Astrocyte (in vitro differentiated cells and primary cell): Measurements from ENCODE around the gene CYP27A1. TPM values are rescaled to one million over a fixed set of nuclear protein-coding genes. Genes with fewer than 3 reads are reported as not detected.

Source experiments
- DNase-seq: peaks from one replicate; pipeline ENCODE4 v3.0.0-alpha.2; 2010; ENCODE audit warnings: low read depth
- FAIRE-seq: peaks from 2 replicates; lab custom pipeline; 2011; peaks lifted over from hg19 to GRCh38; lab: Jason Lieb, UNC
- H2AFZ ChIP-seq: 2 replicates; pipeline ENCODE4 v1.6.0; 2012; ENCODE audit warnings: low read depth, low read length, inconsistent platforms
- H3K27ac ChIP-seq: 2 replicates; pipeline ENCODE4 v1.5.1; 2011; ENCODE audit warnings: low read depth, low read length, inconsistent platforms
- H3K27me3 ChIP-seq: 2 replicates; pipeline ENCODE4 v1.6.0; 2011; ENCODE audit warnings: low read length, inconsistent platforms; ENCODE audit not compliant: insufficient read depth
- H3K36me3 ChIP-seq: 2 replicates; pipeline ENCODE4 v1.5.1; 2011; ENCODE audit warnings: low read length, inconsistent platforms; ENCODE audit not compliant: insufficient read depth
- H3K4me1 ChIP-seq: 2 replicates; pipeline ENCODE4 v1.5.1; 2011; ENCODE audit warnings: low read length, inconsistent platforms; ENCODE audit not compliant: insufficient read depth
- H3K4me2 ChIP-seq: 2 replicates; pipeline ENCODE4 v1.6.0; 2012; ENCODE audit warnings: low read length, inconsistent platforms
- H3K4me3 ChIP-seq: 2 replicates; pipeline ENCODE4 v1.5.1; 2011; ENCODE audit warnings: low read depth, mild to moderate bottlenecking, low read length, inconsistent platforms; ENCODE audit not compliant: insufficient read depth
- H3K79me2 ChIP-seq: 2 replicates; pipeline ENCODE4 v1.6.0; 2012; ENCODE audit warnings: mild to moderate bottlenecking, low read length, inconsistent platforms; ENCODE audit not compliant: insufficient read depth
- H3K9ac ChIP-seq: 2 replicates; pipeline ENCODE4 v1.6.0; 2012; ENCODE audit warnings: mild to moderate bottlenecking, low read length, inconsistent platforms
- H3K9me3 ChIP-seq: 2 replicates; pipeline ENCODE4 v1.5.1; 2012; ENCODE audit warnings: low read depth, mild to moderate bottlenecking, low read length, inconsistent platforms; ENCODE audit not compliant: insufficient read depth
- H4K20me1 ChIP-seq: 2 replicates; pipeline ENCODE4 v1.6.0; 2012; ENCODE audit warnings: low read length, inconsistent platforms; ENCODE audit not compliant: insufficient read depth
- H3K27ac Mint-ChIP-seq: one replicate; pipeline ENCODE4 v1.8.0; 2021; ENCODE audit warnings: mild to moderate bottlenecking, mixed read lengths; ENCODE audit not compliant: unreplicated experiment
- H3K27me3 Mint-ChIP-seq: one replicate; pipeline ENCODE4 v1.8.0; 2021; ENCODE audit warnings: low read depth, mixed read lengths; ENCODE audit not compliant: unreplicated experiment
- H3K36me3 Mint-ChIP-seq: one replicate; pipeline ENCODE4 v1.8.0; 2021; ENCODE audit warnings: low read depth, mixed read lengths; ENCODE audit not compliant: unreplicated experiment
- H3K4me1 Mint-ChIP-seq: one replicate; pipeline ENCODE4 v1.8.0; 2021; ENCODE audit warnings: low read depth, mixed read lengths; ENCODE audit not compliant: unreplicated experiment
- H3K4me3 Mint-ChIP-seq: one replicate; pipeline ENCODE4 v1.8.0; 2021; ENCODE audit warnings: mild to moderate bottlenecking, moderate library complexity, mixed read lengths; ENCODE audit not compliant: unreplicated experiment
- H3K9me3 Mint-ChIP-seq: one replicate; pipeline ENCODE4 v1.8.0; 2021; ENCODE audit warnings: mild to moderate bottlenecking, mixed read lengths; ENCODE audit not compliant: unreplicated experiment
- CTCF ChIP-seq: IDR thresholded peaks from 2 replicates; pipeline ENCODE4 v1.5.1; 2011; ENCODE audit warnings: low read depth, mild to moderate bottlenecking, inconsistent platforms, low read length, moderate library complexity; ENCODE audit not compliant: insufficient read depth
- EZH2 ChIP-seq: IDR thresholded peaks from 2 replicates; pipeline ENCODE4 v1.6.1; 2012; ENCODE audit warnings: mild to moderate bottlenecking, low read length, inconsistent platforms; ENCODE audit not compliant: insufficient read depth
- microRNA-seq: library from miRNA; unstranded; fragments of <30 nt; microRNA quantifications from one replicate; pipeline ENCODE4 v1.2.0, GENCODE V29; 2020
- total RNA-seq: library from RNA; stranded (reverse); gene quantifications from 2 replicates; pipeline ENCODE4 v1.2.1, GENCODE V29; 2021

The CYP27A1 gene
- total RNA-seq, 1 donor from 2014 or later = 3.9 TPM

DNA sequence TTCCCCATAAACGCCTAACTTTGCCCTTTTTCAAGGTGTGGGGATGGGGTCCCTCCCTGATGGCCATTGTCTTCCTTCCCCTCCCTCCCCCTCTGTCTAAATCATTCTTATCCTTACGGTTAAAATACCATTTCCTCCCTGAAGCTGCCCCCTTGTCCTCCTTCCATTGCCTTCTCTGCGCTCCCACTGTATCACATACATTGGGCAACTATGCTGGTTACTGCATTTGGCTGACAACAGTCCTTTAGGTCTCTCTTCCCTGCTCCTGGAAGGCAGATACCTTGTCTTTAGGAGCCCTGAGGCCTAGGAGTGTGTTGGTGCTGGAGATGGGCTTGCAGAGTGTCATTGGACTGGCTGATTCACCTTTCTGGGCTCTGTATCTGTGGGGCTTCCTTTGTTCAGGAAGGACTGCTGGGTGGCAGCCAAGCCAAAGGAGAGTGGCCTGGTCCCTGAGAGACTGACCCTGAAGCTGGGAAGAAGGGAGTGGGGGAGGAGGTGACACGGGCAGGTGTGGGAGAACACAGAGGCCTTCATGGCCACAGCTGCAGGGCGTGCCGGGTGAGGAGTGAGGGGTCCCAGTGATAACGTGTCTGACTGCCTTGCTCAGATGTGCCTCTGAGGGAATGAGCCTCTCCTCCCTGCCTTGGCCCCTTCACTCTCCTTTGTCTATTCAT is 79.8 kb downstream of the CYP27A1 start:
- H3K27me3 Mint-ChIP-seq = peaks cover 78% of the 10 kb centered on the region
- Histone ChIP-seq H3K36me3 (no peaks in the 10 kb centered on the region), H4K20me1 (peaks cover 8% of the 10 kb centered on the region), H3K27ac (no peak overlapping the region), H3K9ac (no peak overlapping the region), H3K9me3 (no peaks in the 10 kb centered on the region), H3K4me3 (no peak overlapping the region), H3K79me2 (no peaks in the 10 kb centered on the region), H3K4me1 (no peaks in the 10 kb centered on the region), H3K27me3 (peaks cover 53% of the 10 kb centered on the region), H2AFZ (no peak overlapping the region), H3K4me2 (no peak overlapping the region)
- FAIRE-seq (no peak), DNase-seq (no peak)
- no peaks in the 10 kb centered on the region for H3K9me3 Mint-ChIP-seq
- peaks cover 2% of the 10 kb centered on the region for H3K36me3 Mint-ChIP-seq
- peaks cover 13% of the 10 kb centered on the region for H3K4me1 Mint-ChIP-seq
- no peak overlapping the region for H3K27ac Mint-ChIP-seq
- TF ChIP-seq CTCF (no peak), EZH2 (no peak)
- H3K4me3 Mint-ChIP-seq = no peak overlapping the region

GRCh38 chr2:218863021-218863520 is 81.1 kb downstream of the CYP27A1 start:
- no peak for FAIRE-seq
- Histone ChIP-seq H3K4me2 (no peak overlapping the region), H2AFZ (no peak overlapping the region), H3K27ac (no peak overlapping the region), H3K9ac (no peak overlapping the region), H3K9me3 (no peaks in the 10 kb centered on the region), H3K36me3 (no peaks in the 10 kb centered on the region), H3K79me2 (no peaks in the 10 kb centered on the region), H3K27me3 (peaks cover 57% of the 10 kb centered on the region), H3K4me3 (no peak overlapping the region), H3K4me1 (no peaks in the 10 kb centered on the region), H4K20me1 (peaks cover 8% of the 10 kb centered on the region)
- TF ChIP-seq CTCF = no peak
- no peak for TF ChIP-seq EZH2
- H3K4me1 Mint-ChIP-seq = peaks cover 7% of the 10 kb centered on the region
- H3K4me3 Mint-ChIP-seq = no peak overlapping the region
- H3K9me3 Mint-ChIP-seq = peaks cover 3% of the 10 kb centered on the region
- no peak for DNase-seq
- H3K36me3 Mint-ChIP-seq = peaks cover 2% of the 10 kb centered on the region
- H3K27ac Mint-ChIP-seq = peak overlapping the region; percentile 85
- H3K27me3 Mint-ChIP-seq = peaks cover 79% of the 10 kb centered on the region

Small RNAs within 50 kb of the gene (microRNA-seq; reads per million reads assigned to microRNA genes)
- gene MIR9500 = not detected

Other genes with a start within 250 kb of the CYP27A1 start
- gene USP37, start 213.8 kb upstream of the CYP27A1 start, total RNA-seq = 5.6 and 6.4 TPM in 2 replicates
- 34.6 and 35.6 TPM in 2 replicates for gene CNOT9, start 213.3 kb upstream of the CYP27A1 start, total RNA-seq
- gene PLCD4, start 174.2 kb upstream of the CYP27A1 start, total RNA-seq = 0.86 and 0.89 TPM in 2 replicates
- gene ZNF142, start 122.5 kb upstream of the CYP27A1 start, total RNA-seq = 19.9 and 28.0 TPM in 2 replicates
- 27.5 and 28.4 TPM in 2 replicates for gene BCS1L, start 122.5 kb upstream of the CYP27A1 start, total RNA-seq
- gene RNF25, start 110.1 kb upstream of the CYP27A1 start, total RNA-seq = 44.7 and 47.3 TPM in 2 replicates
- gene STK36, start 110.1 kb upstream of the CYP27A1 start, total RNA-seq = 42.6 and 46.0 TPM in 2 replicates
- 27.4 and 33.8 TPM in 2 replicates for gene TTLL4, start 71.3 kb upstream of the CYP27A1 start, total RNA-seq
- not detected in 2 replicates for gene PRKAG3, start 49.7 kb downstream of the CYP27A1 start, total RNA-seq
- 1.3 and 2.6 TPM in 2 replicates for gene WNT6, start 77.7 kb downstream of the CYP27A1 start, total RNA-seq
- gene WNT10A, start 98.7 kb downstream of the CYP27A1 start, total RNA-seq = 0.91 and 2.5 TPM in 2 replicates
- gene CDK5R2, start 177.5 kb downstream of the CYP27A1 start, total RNA-seq = 0.75 and 1.1 TPM in 2 replicates
- not detected in 2 replicates for gene FEV, start 203.0 kb downstream of the CYP27A1 start, total RNA-seq
- not detected in 2 replicates for gene CRYBA2, start 211.3 kb downstream of the CYP27A1 start, total RNA-seq